CD4-positive, CD25-positive, alpha-beta regulatory T cell (primary cell): ENCODE measurements around the gene DNAJB14. TPM values are rescaled to one million over a fixed set of nuclear protein-coding genes. Genes with fewer than 3 reads are reported as not detected.

Experiments used
- ATAC-seq, 2 donors: fragments of 150-1000 bp; cut with Tn5 transposase; one replicate each; pipeline ENCODE4 v1.10.0; 2021; ENCODE audit warnings: low read depth in 2 of 2, moderate number of reproducible peaks in 2 of 2, moderate library complexity in 1 of 2
- DNase-seq, 3 donors: peaks; one replicate each; pipeline versions ENCODE4 v3.0.0 to v3.0.0-alpha.2; 2012 to 2022; ENCODE audit warnings: mixed read lengths in 1 of 3
- H3K27ac ChIP-seq: one replicate; pipeline ENCODE4 v1.7.0; 2013; ENCODE audit warnings: mild to moderate bottlenecking, low read length; ENCODE audit not compliant: insufficient read depth, poor library complexity, severe bottlenecking
- H3K27me3 ChIP-seq: one replicate; pipeline ENCODE4 v1.7.0; 2013; ENCODE audit warnings: low read length; ENCODE audit not compliant: control insufficient read depth, insufficient read depth
- H3K36me3 ChIP-seq: one replicate; pipeline ENCODE4 v1.7.0; 2013; ENCODE audit warnings: mild to moderate bottlenecking, low read length, moderate library complexity; ENCODE audit not compliant: control insufficient read depth, insufficient read depth
- H3K4me1 ChIP-seq: 2 replicates; pipeline ENCODE4 v1.7.0; 2013; ENCODE audit warnings: mild to moderate bottlenecking, low read length; ENCODE audit not compliant: insufficient read depth, control insufficient read depth, poor library complexity, severe bottlenecking
- H3K4me3 ChIP-seq: one replicate; pipeline ENCODE4 v1.7.0; 2013; ENCODE audit warnings: low read depth, mild to moderate bottlenecking, low read length, moderate library complexity
- H3K9me3 ChIP-seq, 2 experiments: 1 replicate in 1 of 2; 2 replicates in 1 of 2; pipeline ENCODE4 v1.7.0; 2013; ENCODE audit warnings: low read length in 2 of 2, mild to moderate bottlenecking in 1 of 2, moderate library complexity in 1 of 2; ENCODE audit not compliant: control insufficient read depth in 2 of 2
- H3K27ac Mint-ChIP-seq, 3 donors: one replicate each; pipeline ENCODE4 v1.8.0; 2020 to 2022; ENCODE audit warnings: mild to moderate bottlenecking in 3 of 3, mixed read lengths in 3 of 3, moderate library complexity in 2 of 3
- H3K27me3 Mint-ChIP-seq: one replicate; pipeline ENCODE4 v1.8.0; 2022; ENCODE audit warnings: mild to moderate bottlenecking, mixed read lengths
- H3K36me3 Mint-ChIP-seq: one replicate; pipeline ENCODE4 v1.8.0; 2020; ENCODE audit warnings: mixed read lengths
- H3K4me1 Mint-ChIP-seq, 4 donors: one replicate each; pipeline ENCODE4 v1.8.0; 2020 to 2022; ENCODE audit warnings: mixed read lengths in 4 of 4, mild to moderate bottlenecking in 1 of 4
- H3K4me3 Mint-ChIP-seq, 4 donors: one replicate each; pipeline ENCODE4 v1.8.0; 2020 to 2022; ENCODE audit warnings: mild to moderate bottlenecking in 4 of 4, mixed read lengths in 4 of 4, moderate library complexity in 3 of 4
- H3K9me3 Mint-ChIP-seq, 7 donors: one replicate each; pipeline ENCODE4 v1.8.0; 2020 to 2022; ENCODE audit warnings: mixed read lengths in 7 of 7, mild to moderate bottlenecking in 3 of 7, moderate library complexity in 2 of 7
- polyA plus RNA-seq, 4 donors: library from polyadenylated mRNA; unstranded; fragments of 300-500 nt; fragmentation: Illumina TruSeq; gene quantifications; one replicate each; pipeline ENCODE4 v1.2.3, GENCODE V29; 2021
- total RNA-seq: library from RNA; stranded (reverse); gene quantifications from one replicate; pipeline ENCODE4 v1.2.3, GENCODE V29; 2022

Gene DNAJB14
- total and polyA plus RNA-seq, 5 donors from 2014 or later: 50.3 to 66.1 (median 54.3) TPM

GRCh38 chr4:99885063-99885664, 61.3 kb downstream of the DNAJB14 start:
- Histone ChIP-seq H3K4me1 (peaks cover 4% of the 10 kb centered on the region), H3K27ac (no peak overlapping the region), H3K36me3 (peaks cover 45% of the 10 kb centered on the region), H3K4me3 (no peak overlapping the region), H3K27me3 (no peaks in the 10 kb centered on the region), H3K9me3 (no peaks in the 10 kb centered on the region)
- Mint-ChIP-seq H3K36me3 (peaks cover 15% of the 10 kb centered on the region), H3K27me3 (no peaks in the 10 kb centered on the region), H3K27ac (no peak overlapping the region), H3K9me3 (no peaks in the 10 kb centered on the region), H3K4me1 (peaks cover 8 to 13% (median 11%) of the 10 kb centered on the region in 4 donors), H3K4me3 (no peak overlapping the region)
- DNase-seq (peak; percentile 12 to 73 (median 61)), ATAC-seq (peak in 1 of 2 donors; percentile 46)

GRCh38 chr4:99879458-99879857, 67.0 kb downstream of the DNAJB14 start:
- DNase-seq (no peak), ATAC-seq (no peak)
- Mint-ChIP-seq H3K27ac (peak overlapping the region in 1 of 3 donors; percentile 20), H3K36me3 (peaks cover 24% of the 10 kb centered on the region), H3K9me3 (no peaks in the 10 kb centered on the region), H3K4me3 (no peak overlapping the region), H3K27me3 (no peaks in the 10 kb centered on the region), H3K4me1 (peaks cover 0 to 4% (median 3%) of the 10 kb centered on the region in 4 donors)
- Histone ChIP-seq H3K9me3 (no peaks in the 10 kb centered on the region), H3K27me3 (no peaks in the 10 kb centered on the region), H3K27ac (no peak overlapping the region), H3K4me3 (no peak overlapping the region), H3K4me1 (no peaks in the 10 kb centered on the region), H3K36me3 (peaks cover 59% of the 10 kb centered on the region)

GRCh38 chr4:99878604-99879003, 67.8 kb downstream of the DNAJB14 start:
- no peak overlapping the region for H3K27ac ChIP-seq
- no peaks in the 10 kb centered on the region for H3K9me3 ChIP-seq
- H3K4me1 ChIP-seq: no peaks in the 10 kb centered on the region
- no peak overlapping the region for H3K4me3 ChIP-seq
- no peaks in the 10 kb centered on the region for H3K27me3 Mint-ChIP-seq
- DNase-seq: no peak
- H3K27me3 ChIP-seq: no peaks in the 10 kb centered on the region
- no peak for ATAC-seq
- H3K36me3 Mint-ChIP-seq: peaks cover 27% of the 10 kb centered on the region
- no peaks in the 10 kb centered on the region for H3K9me3 Mint-ChIP-seq
- peaks cover 55% of the 10 kb centered on the region for H3K36me3 ChIP-seq
- peaks cover 0 to 4% (median 3%) of the 10 kb centered on the region in 4 donors for H3K4me1 Mint-ChIP-seq
- peak overlapping the region in 1 of 3 donors; percentile 71 for H3K27ac Mint-ChIP-seq
- no peak overlapping the region for H3K4me3 Mint-ChIP-seq

- Mint-ChIP-seq H3K27ac (no peak overlapping the region), H3K36me3 (peaks cover 29% of the 10 kb centered on the region), H3K4me1 (peaks cover 0 to 4% (median 3%) of the 10 kb centered on the region in 4 donors), H3K4me3 (no peak overlapping the region), H3K9me3 (no peaks in the 10 kb centered on the region), H3K27me3 (no peaks in the 10 kb centered on the region)
- Histone ChIP-seq H3K4me1 (no peaks in the 10 kb centered on the region), H3K27me3 (no peaks in the 10 kb centered on the region), H3K36me3 (peaks cover 48% of the 10 kb centered on the region), H3K27ac (no peak overlapping the region), H3K4me3 (no peak overlapping the region), H3K9me3 (no peaks in the 10 kb centered on the region)
- DNase-seq (no peak), ATAC-seq (no peak)
Measured at GRCh38 chr4:99876946-99877345, 69.5 kb downstream of the DNAJB14 start.

- Histone ChIP-seq H3K9me3 (no peaks in the 10 kb centered on the region), H3K27ac (no peak overlapping the region), H3K36me3 (peaks cover 30% of the 10 kb centered on the region), H3K4me1 (no peaks in the 10 kb centered on the region), H3K4me3 (no peak overlapping the region), H3K27me3 (no peaks in the 10 kb centered on the region)
- Mint-ChIP-seq H3K4me3 (no peak overlapping the region), H3K27ac (no peak overlapping the region), H3K9me3 (no peaks in the 10 kb centered on the region), H3K27me3 (no peaks in the 10 kb centered on the region), H3K36me3 (peaks cover 22% of the 10 kb centered on the region), H3K4me1 (peaks cover 0 to 4% (median 3%) of the 10 kb centered on the region in 4 donors)
- ATAC-seq (no peak), DNase-seq (no peak)
Measured at GRCh38 chr4:99875071-99875470, 71.3 kb downstream of the DNAJB14 start.

- H3K4me3 ChIP-seq: no peak overlapping the region
- H3K36me3 Mint-ChIP-seq: peaks cover 25% of the 10 kb centered on the region
- DNase-seq (no peak), ATAC-seq (no peak)
- H3K9me3 ChIP-seq: no peaks in the 10 kb centered on the region
- no peak overlapping the region for H3K27ac ChIP-seq
- no peaks in the 10 kb centered on the region for H3K9me3 Mint-ChIP-seq
- H3K27me3 ChIP-seq: no peaks in the 10 kb centered on the region
- H3K4me1 ChIP-seq: no peaks in the 10 kb centered on the region
- H3K27ac Mint-ChIP-seq: no peak overlapping the region
- H3K4me3 Mint-ChIP-seq: no peak overlapping the region
- H3K27me3 Mint-ChIP-seq: no peaks in the 10 kb centered on the region
- H3K36me3 ChIP-seq: peaks cover 30% of the 10 kb centered on the region
- peaks cover 0 to 4% (median 2%) of the 10 kb centered on the region in 4 donors for H3K4me1 Mint-ChIP-seq
Measured at GRCh38 chr4:99872570-99872969, 73.8 kb downstream of the DNAJB14 start.

- peaks cover 21% of the 10 kb centered on the region for H3K36me3 Mint-ChIP-seq
- Histone ChIP-seq H3K4me3 (no peak overlapping the region), H3K36me3 (peaks cover 41% of the 10 kb centered on the region), H3K9me3 (no peaks in the 10 kb centered on the region), H3K4me1 (no peaks in the 10 kb centered on the region), H3K27ac (no peak overlapping the region), H3K27me3 (no peaks in the 10 kb centered on the region)
- peaks cover 0 to 4% (median 2%) of the 10 kb centered on the region in 4 donors for H3K4me1 Mint-ChIP-seq
- no peak for ATAC-seq
- no peak overlapping the region for H3K4me3 Mint-ChIP-seq
- no peaks in the 10 kb centered on the region for H3K27me3 Mint-ChIP-seq
- peak overlapping the region in 1 of 3 donors; percentile 53 for H3K27ac Mint-ChIP-seq
- no peaks in the 10 kb centered on the region for H3K9me3 Mint-ChIP-seq
- no peak for DNase-seq
Measured at GRCh38 chr4:99868126-99868596, 78.3 kb downstream of the DNAJB14 start.

GRCh38 chr4:99863804-99864203, 82.6 kb downstream of the DNAJB14 start:
- no peak overlapping the region for H3K4me3 Mint-ChIP-seq
- no peak overlapping the region for H3K27ac ChIP-seq
- peaks cover 44% of the 10 kb centered on the region for H3K36me3 ChIP-seq
- DNase-seq: no peak
- no peaks in the 10 kb centered on the region for H3K27me3 ChIP-seq
- no peaks in the 10 kb centered on the region for H3K9me3 Mint-ChIP-seq
- no peaks in the 10 kb centered on the region for H3K27me3 Mint-ChIP-seq
- no peak for ATAC-seq
- no peak overlapping the region for H3K27ac Mint-ChIP-seq
- H3K9me3 ChIP-seq: no peaks in the 10 kb centered on the region
- H3K36me3 Mint-ChIP-seq: peaks cover 21% of the 10 kb centered on the region
- no peaks in the 10 kb centered on the region for H3K4me1 ChIP-seq
- no peak overlapping the region for H3K4me3 ChIP-seq
- H3K4me1 Mint-ChIP-seq: peaks cover 5 to 22% (median 10%) of the 10 kb centered on the region in 4 donors
